Occipital lobe (tissue), 2 donors: ENCODE data around the gene TRPT1. TPM values are rescaled to one million over a fixed set of nuclear protein-coding genes. Genes with fewer than 3 reads are reported as not detected.

Source experiments
- DNase-seq: peaks from one replicate; lab custom pipeline; 2025; lab: John Stamatoyannopoulos, UW
- total RNA-seq: library from RNA; depleted of rRNA; stranded (reverse); fragments of >200 nt; gene quantifications from one replicate; pipeline ENCODE4 v1.2.3, GENCODE V29; 2014

Gene TRPT1
- total RNA-seq, 1 donor from 2014 or later: 7.3 TPM

GRCh38 chr11:64230985-64231365 is 5.0 kb upstream of the TRPT1 start:
- DNase-seq: no peak

DNA sequence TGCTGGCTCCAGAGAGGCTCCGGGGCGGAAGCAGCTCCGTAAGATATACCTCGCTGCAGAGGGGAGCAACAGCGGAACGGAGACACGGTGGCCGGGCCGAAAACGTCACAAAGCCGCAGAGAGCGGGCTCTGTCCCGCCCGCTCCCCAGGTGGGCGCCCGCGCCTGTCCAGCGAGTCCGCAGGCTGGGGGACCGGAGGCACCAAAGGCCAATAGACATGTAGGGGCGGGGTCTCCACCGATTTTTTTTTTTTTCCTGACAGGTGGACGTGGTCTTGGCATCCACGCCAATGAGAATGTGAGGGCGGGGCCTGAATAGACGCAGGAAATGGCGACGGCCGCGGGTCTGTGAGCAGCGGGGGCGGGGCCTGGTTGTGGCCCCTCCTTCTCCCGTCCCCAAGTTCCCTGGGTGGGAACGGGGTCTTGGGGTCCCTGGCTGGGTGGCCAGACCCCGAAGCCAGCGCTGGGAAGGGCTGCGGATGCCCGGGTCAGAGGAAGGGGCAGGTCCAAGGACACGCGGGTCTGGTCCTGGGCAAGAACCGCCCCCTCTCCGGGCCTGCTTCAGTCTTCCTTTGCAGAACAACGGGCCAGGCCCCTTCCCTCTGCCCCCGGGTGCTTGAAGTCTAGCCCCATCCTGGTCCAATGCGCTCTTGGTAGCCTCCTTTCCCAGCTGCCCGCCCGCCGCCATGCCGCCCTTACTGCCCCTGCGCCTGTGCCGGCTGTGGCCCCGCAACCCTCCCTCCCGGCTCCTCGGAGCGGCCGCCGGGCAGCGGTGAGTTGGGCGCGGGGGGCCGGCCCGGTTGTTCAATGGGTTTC is 4.4 kb upstream of the TRPT1 start, which contains the start of gene DNAJC4:
Gene DNAJC4, plus strand, starts transcription at position 378 of the 814 bp plus-strand sequence. Its CDS starts 307 bp downstream, at position 685.
- DNase-seq: peak; percentile 87

- no peak for DNase-seq
Measured at GRCh38 chr11:64229744-64230170, 3.8 kb upstream of the TRPT1 start.

GRCh38 chr11:64229090-64229743 is 3.2 kb upstream of the TRPT1 start:
- no peak for DNase-seq

GRCh38 chr11:64227405-64227956 is 1.5 kb upstream of the TRPT1 start:
- no peak for DNase-seq

DNA sequence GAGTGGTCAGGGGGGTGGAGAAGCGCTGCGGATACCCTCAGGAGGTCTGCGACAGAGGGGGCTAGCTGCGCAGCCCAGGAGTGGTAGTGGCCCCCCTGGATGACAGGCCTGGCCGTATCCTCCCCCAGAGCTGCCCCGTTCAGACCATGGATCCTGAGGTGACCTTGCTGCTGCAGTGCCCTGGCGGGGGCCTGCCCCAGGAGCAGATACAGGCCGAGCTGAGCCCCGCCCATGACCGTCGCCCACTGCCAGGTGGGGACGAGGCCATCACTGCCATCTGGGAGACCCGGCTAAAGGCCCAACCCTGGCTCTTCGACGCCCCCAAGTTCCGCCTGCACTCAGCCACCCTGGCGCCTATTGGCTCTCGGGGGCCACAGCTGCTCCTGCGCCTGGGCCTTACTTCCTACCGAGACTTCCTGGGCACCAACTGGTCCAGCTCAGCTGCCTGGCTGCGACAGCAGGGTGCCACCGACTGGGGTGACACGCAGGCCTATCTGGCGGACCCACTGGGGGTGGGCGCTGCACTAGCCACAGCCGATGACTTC is 593 bp upstream of the TRPT1 start:
- DNase-seq: no peak

- no peak for DNase-seq
Measured at GRCh38 chr11:64224891-64225607, 937 bp downstream of the TRPT1 start.

GRCh38 chr11:64224151-64224890 is 1.7 kb downstream of the TRPT1 start:
- no peak for DNase-seq

GRCh38 chr11:64223001-64223651 is 2.9 kb downstream of the TRPT1 start:
- no peak for DNase-seq

- no peak for DNase-seq
Measured at GRCh38 chr11:64222651-64223000, 3.4 kb downstream of the TRPT1 start.

DNA sequence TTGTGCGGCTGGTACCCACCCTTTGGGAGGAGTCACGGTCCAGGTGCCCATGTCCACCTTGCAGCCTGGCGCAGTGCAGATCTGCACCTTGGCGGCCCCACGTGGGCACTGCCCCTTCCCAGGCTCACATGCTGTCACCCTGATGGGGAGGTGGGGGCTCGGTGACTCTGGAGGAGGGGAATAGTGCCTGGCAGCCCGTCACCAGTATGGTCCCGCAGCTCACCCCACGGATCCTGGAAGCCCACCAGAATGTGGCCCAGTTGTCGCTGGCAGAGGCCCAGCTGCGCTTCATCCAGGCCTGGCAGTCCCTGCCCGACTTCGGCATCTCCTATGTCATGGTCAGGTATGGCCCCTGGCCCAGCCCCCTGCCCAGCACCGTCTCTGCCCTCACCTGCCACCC is 5.2 kb downstream of the TRPT1 start:
- no peak for DNase-seq

DNA sequence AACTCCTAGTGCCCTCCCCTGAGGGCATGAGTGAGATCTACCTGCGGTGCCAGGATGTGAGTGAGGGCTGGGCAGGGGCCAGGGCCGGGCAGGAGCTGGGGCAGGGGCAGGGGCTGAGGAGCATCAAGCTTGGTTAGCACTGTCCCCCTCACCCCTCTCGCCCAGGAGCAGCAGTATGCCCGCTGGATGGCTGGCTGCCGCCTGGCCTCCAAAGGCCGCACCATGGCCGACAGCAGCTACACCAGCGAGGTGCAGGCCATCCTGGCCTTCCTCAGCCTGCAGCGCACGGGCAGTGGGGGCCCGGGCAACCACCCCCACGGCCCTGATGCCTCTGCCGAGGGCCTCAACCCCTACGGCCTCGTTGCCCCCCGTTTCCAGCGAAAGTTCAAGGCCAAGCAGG is 5.7 kb downstream of the TRPT1 start:
- DNase-seq: no peak

DNA sequence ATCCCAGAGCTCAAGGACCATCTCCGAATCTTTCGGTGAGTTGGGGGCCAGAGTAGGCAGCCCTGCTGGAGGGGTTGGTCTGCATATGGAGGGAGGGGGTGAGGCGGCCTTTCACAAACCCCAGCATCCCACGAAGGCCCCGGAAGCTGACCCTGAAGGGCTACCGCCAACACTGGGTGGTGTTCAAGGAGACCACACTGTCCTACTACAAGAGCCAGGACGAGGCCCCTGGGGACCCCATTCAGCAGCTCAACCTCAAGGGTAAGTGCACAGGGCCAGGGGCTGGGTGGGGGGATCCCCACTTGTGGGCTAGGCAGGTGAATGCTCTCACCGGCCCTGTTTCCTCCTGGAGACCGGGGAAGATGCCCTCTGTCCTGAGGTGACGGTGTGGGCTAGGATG is 6.2 kb downstream of the TRPT1 start:
- DNase-seq: no peak

- DNase-seq: no peak
Measured at GRCh38 chr11:64219354-64219684, 6.7 kb downstream of the TRPT1 start.

- no peak for DNase-seq
Measured at GRCh38 chr11:64218628-64219353, 7.2 kb downstream of the TRPT1 start.

GRCh38 chr11:64216879-64217278 is 9.1 kb downstream of the TRPT1 start:
- DNase-seq: no peak

GRCh38 chr11:64211181-64211872 is 14.7 kb downstream of the TRPT1 start:
- DNase-seq: no peak

- no peak for DNase-seq
Measured at GRCh38 chr11:64210301-64211020, 15.5 kb downstream of the TRPT1 start.

DNA sequence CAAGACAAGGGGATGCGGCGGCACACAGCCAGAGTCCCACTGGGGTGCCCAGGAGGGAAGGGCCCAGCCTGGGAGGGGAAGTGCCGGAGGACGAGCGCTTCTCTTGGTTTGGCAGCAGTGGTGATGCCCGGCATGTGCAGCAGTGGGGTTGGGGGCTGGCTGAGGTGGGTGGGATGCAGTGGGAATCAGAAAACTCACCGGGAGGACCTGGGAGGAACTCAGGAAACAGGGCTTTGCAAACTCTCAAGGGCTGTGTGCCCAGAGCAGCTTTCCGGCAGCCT is 16.5 kb downstream of the TRPT1 start:
- DNase-seq: no peak
